GM21723 (cell line): ENCODE measurements around the gene APOB.

Experiments used
- ATAC-seq: cut with Tn5 transposase; IDR thresholded peaks from one replicate; pipeline ENCODE4 v1.9.1; 2021; ENCODE audit warnings: mild to moderate bottlenecking, moderate library complexity; ENCODE audit not compliant: unreplicated experiment

The APOB gene

DNA sequence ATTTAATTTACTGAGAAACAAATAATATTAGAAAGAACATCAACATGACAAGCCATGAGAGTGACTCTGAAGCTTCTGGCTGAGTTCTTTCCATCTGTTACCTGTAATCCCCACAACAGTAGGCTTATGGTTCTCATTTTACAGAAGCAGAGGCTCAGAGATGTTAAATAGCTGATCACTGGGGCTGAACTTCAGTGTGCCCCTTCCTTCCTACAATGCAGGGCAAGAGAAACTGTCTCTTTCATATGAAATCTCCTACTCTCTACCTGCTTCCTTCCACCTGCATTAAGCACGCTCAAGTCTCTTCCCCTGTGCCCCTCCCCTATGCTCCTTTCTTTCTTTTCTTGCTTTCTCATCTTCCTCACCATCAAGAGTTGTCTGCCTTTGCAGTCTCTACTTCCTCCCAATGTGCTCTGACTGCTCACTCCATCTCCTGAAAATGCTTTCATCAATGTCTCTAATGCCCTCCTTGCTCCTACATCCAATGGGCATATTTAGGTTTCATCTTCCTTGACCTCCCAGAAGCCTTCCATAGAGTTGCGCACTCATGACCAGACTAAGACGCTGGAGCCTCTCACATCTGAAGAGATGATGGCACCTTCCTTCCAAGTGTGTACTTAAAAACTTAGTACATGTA is 23.7 kb downstream of the APOB start:
- ATAC-seq = no peak

DNA sequence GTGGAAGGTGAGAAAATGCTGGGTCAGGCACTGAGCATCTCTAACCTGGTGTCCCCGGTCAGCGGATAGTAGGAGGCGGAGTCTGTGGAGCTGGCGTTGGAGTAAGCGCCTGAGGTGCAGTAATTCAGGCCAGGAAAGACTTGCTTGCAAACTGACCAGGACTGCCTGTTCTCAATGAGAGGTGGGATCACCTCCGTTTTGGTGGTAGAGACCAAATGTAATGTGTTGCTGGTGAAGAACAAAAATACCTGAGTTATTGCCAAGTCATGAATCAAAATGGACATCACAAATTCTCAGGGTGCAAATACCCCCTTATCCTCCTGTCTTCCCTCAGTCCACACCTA is 24.2 kb downstream of the APOB start:
- ATAC-seq = no peak

GRCh38 chr2:21019000-21019677 is 24.7 kb downstream of the APOB start:
- ATAC-seq = no peak

DNA sequence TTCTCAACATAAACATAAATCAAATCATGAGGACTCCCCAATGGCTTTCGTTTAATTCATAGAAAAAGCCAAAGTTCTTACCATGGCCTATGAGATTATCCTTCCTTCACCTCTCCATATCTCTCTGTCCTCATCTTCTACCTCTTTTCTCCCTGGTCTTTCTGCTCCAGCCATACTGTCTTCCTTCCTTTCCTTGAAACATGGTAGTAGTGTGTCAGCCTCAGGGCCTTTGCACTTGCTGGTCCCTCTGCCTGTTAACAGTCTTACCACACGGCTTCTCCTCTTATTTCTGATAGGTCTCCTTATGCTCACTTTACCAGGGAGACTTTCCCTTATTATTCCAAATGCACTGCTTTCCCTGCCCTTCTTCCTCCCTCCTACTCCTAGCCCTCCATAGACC is 25.6 kb downstream of the APOB start:
- ATAC-seq = no peak

GRCh38 chr2:21017748-21018276 is 26.1 kb downstream of the APOB start:
- ATAC-seq = no peak

- ATAC-seq = no peak
Observed at GRCh38 chr2:21015281-21015645, 28.6 kb downstream of the APOB start.

DNA sequence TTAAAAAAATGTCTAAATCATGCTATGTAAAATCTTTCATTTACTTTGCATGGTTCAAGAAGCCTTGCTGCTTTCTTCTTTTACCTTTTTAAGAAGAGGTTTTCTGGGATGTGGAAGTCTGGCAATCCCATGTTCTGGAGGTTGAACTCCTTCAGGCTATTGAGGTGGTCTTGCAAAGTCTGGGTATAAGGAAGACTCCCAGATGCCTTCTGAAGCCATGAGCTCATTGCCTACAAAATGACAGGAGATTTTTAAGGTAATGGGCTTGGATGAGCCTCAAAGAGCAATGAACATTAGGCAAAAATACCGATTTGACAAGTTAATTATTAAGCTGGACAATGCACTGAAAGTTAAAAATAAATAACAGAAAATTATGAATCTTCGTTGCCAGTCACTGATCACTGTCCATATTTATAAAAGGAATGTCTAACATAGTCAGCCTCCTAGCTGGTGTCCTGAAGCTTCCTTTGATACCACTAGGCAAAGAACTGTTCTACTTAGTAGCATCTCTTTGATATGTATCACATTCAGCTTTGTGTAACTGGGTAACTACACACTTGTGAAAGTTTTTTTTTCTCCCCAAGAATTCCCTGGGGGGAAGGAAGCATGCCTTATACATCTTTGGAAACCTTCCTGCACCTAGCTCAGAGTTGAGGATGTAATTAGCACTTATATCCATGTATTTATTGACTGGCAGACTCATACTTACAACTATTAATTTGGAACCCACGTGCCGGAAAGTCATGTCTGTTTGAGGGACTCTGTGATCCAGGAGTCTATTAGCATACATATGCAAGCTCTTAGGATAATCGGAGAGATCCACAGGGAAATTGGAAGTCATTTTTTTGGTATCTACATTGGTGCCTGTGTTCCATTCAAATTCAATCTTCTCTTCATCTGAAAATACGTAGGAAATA is 29.3 kb downstream of the APOB start:
- no peak for ATAC-seq

- ATAC-seq = no peak
Observed at GRCh38 chr2:21013043-21013816, 30.6 kb downstream of the APOB start.

DNA sequence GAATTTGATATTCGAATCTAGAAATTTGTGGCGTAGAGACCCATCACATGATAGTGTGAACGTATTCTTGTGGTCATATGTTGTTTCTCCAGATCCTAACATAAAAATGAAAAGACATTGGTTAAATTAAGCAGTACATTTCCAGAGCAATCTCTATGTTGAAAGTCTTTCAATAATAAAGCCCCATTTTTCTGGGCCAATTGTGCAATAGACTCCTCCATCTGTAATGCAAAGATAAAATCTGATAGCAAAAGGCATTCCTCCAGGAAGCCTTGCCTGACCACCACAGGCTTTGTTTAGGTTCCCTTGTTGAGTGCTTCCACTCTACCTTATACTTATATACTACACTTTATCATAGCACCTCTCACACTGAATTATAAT is 31.3 kb downstream of the APOB start:
- no peak for ATAC-seq

GRCh38 chr2:21011876-21012556 is 31.9 kb downstream of the APOB start:
- ATAC-seq = no peak

GRCh38 chr2:21011453-21011852 is 32.4 kb downstream of the APOB start:
- ATAC-seq = no peak

DNA sequence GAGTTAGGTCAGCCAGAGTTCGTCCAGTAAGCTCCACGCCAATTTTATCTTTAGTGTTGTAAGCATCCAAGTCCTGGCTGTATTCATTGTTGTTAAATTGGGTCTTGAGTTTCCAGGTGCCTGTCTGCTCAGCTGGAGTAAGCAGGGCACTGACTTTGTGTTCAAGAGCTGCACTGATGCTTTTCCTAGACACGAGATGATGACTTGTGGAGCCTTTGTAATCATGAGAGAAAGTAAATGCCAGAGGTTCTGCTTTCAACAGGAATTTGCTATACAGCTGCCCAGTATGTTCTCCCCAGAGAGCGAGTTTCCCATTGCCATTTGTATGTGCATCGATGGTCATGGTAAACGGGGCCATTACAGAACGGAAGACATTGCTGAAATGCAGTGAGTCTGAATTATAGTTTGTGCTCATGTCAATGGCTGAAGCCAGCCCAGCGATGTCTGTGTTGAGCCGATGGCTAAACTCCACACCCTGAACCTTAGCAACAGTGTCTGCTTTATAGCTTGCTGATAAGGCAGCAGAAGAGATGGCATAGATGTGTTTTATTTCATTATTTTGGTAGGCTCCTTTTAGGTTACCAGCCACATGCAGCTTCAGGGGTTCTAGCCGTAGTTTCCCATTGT is 32.9 kb downstream of the APOB start:
- no peak for ATAC-seq

- no peak for ATAC-seq
Observed at GRCh38 chr2:21009662-21010225, 34.1 kb downstream of the APOB start.

DNA sequence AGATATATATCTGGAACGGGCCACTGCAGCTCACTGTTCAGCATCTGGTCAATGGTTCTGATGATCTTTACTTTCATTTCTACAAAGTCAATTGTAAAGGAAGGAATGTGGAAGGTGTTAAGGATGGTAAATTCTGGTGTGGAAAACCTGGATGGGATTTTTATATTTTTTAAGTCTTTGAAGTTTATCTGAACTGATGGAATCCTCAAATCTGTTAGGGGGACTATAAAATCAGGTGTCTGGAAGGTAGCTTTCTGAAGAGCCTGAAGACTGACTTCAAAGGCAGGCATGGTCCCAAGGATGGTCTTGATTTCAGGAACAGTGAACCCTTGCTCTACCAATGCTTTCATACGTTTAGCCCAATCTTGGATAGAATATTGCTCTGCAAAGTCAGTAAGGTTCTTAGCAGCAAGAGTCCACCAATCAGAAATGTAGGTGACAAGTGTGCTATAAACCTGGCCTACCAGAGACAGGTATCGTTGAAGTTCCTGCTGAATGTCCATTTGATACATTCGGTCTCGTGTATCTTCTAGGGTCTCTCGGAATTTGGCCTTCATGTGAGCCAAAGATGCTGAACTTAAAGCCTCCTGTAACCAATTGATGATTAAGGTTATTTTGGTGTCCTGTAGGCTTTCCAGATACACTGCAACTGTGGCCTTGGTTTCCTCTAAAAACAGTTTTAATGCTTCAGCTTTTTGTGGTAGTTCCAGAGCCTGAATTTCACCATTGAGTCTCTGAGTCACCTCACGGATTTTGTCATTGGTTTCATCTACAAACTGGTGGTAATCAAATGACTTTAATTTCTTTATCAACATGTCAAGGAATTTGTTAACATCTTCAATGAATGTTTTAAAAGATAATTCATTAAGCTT is 34.8 kb downstream of the APOB start:
- no peak for ATAC-seq

DNA sequence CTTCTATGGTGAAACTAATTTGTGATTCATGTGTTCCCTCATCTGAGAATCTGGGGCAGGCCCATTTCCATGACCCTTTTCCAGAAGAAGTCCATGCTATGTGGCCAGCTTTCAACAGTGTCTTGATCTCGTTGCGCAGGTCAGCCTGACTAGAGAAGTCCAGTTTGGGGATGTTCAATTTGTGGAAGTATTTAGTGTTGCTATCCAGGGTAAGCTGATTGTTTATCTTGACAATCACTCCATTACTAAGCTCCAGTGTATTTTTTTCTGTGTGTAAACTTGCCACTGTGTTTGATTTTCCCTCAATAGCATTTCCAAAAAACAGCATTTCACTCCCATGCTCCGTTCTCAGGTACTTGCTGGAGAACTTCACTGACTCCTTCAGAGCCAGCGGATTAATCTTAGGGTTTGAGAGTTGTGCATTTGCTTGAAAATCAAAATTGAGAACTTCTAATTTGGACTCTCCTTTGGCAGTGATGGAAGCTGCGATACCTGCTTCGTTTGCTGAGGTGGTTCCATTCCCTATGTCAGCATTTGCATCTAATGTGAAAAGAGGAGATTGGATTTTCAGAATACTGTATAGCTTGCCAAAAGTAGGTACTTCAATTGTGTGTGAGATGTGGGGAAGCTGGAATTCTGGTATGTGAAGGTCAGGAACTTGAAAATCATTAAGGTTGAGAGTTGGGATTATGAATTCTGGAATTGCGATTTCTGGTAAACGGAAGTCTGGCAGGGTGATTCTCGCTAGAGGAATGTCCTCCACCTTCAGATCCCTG is 35.7 kb downstream of the APOB start:
- no peak for ATAC-seq

GRCh38 chr2:21007129-21008013 is 36.5 kb downstream of the APOB start:
- no peak for ATAC-seq
